ENCODE results near the gene B4GALNT1. TPM values are rescaled to one million over a fixed set of nuclear protein-coding genes. Genes with fewer than 3 reads are reported as not detected.
"Not testable (repeated sequence)": the region's sequence is repeated elsewhere in the genome, so short reads cannot be mapped to it uniquely, and the experiment has no call there.

B4GALNT1 gene
- polyA plus RNA-seq, 2 donors: 0.10 to 0.18 TPM

GRCh38 chr12:57661376-57661775 lies 28.4 kb upstream of the B4GALNT1 start:
- Histone ChIP-seq H3K27ac (ENCODE audit: low read depth in 2 of 2, low read length in 1 of 2) (no peak overlapping the region), H3K9me3 (ENCODE audit: control insufficient read depth in 2 of 2, insufficient read depth in 1 of 2, low read depth in 1 of 2, low read length in 1 of 2) (no peaks in the 10 kb centered on the region), H3K36me3 (ENCODE audit: control insufficient read depth in 2 of 2, insufficient read depth in 2 of 2, low read length in 1 of 2) (no peaks in the 10 kb centered on the region), H3K27me3 (ENCODE audit: control insufficient read depth in 1 of 2, insufficient read depth in 2 of 2, low read length in 2 of 2) (no peaks in the 10 kb centered on the region), H3K4me3 (ENCODE audit: low read depth in 1 of 2, low read length in 2 of 2) (no peak overlapping the region), H3K4me1 (ENCODE audit: control insufficient read depth in 2 of 2, insufficient read depth in 2 of 2, low read length in 1 of 2) (no peaks in the 10 kb centered on the region)
- WGBS, 2 donors: 86 to 88% methylated on average over 4 of the region's 4 CpGs

GRCh38 chr12:57658890-57659289 lies 25.9 kb upstream of the B4GALNT1 start:
- Histone ChIP-seq H3K9me3 (ENCODE audit: control insufficient read depth in 2 of 2, insufficient read depth in 1 of 2, low read depth in 1 of 2, low read length in 1 of 2) (no peaks in the 10 kb centered on the region), H3K36me3 (ENCODE audit: control insufficient read depth in 2 of 2, insufficient read depth in 2 of 2, low read length in 1 of 2) (no peaks in the 10 kb centered on the region), H3K4me3 (ENCODE audit: low read depth in 1 of 2, low read length in 2 of 2) (no peak overlapping the region), H3K27me3 (ENCODE audit: control insufficient read depth in 1 of 2, insufficient read depth in 2 of 2, low read length in 2 of 2) (no peaks in the 10 kb centered on the region), H3K4me1 (ENCODE audit: control insufficient read depth in 2 of 2, insufficient read depth in 2 of 2, low read length in 1 of 2) (no peaks in the 10 kb centered on the region), H3K27ac (ENCODE audit: low read depth in 2 of 2, low read length in 1 of 2) (no peak overlapping the region)
- 60 to 64% methylated on average over 3 of the region's 3 CpGs for WGBS, 2 donors

- no peak overlapping the region for H3K4me3 ChIP-seq (ENCODE audit: low read depth in 1 of 2, low read length in 2 of 2)
- no peaks in the 10 kb centered on the region for H3K4me1 ChIP-seq (ENCODE audit: control insufficient read depth in 2 of 2, insufficient read depth in 2 of 2, low read length in 1 of 2)
- H3K27me3 ChIP-seq (ENCODE audit: control insufficient read depth in 1 of 2, insufficient read depth in 2 of 2, low read length in 2 of 2): no peaks in the 10 kb centered on the region
- 46 to 48% methylated on average over 3 of the region's 3 CpGs for WGBS, 2 donors
- H3K36me3 ChIP-seq (ENCODE audit: control insufficient read depth in 2 of 2, insufficient read depth in 2 of 2, low read length in 1 of 2): no peaks in the 10 kb centered on the region
- no peak overlapping the region for H3K27ac ChIP-seq (ENCODE audit: low read depth in 2 of 2, low read length in 1 of 2)
- H3K9me3 ChIP-seq (ENCODE audit: control insufficient read depth in 2 of 2, insufficient read depth in 1 of 2, low read depth in 1 of 2, low read length in 1 of 2): no peaks in the 10 kb centered on the region
Observed at GRCh38 chr12:57657744-57658143, 24.7 kb upstream of the B4GALNT1 start.

- H3K27ac ChIP-seq (ENCODE audit: low read depth in 2 of 2, low read length in 1 of 2); H3K9me3 ChIP-seq (ENCODE audit: control insufficient read depth in 2 of 2, insufficient read depth in 1 of 2, low read depth in 1 of 2, low read length in 1 of 2); H3K36me3 ChIP-seq (ENCODE audit: control insufficient read depth in 2 of 2, insufficient read depth in 2 of 2, low read length in 1 of 2); H3K4me3 ChIP-seq (ENCODE audit: low read depth in 1 of 2, low read length in 2 of 2); H3K27me3 ChIP-seq (ENCODE audit: control insufficient read depth in 1 of 2, insufficient read depth in 2 of 2, low read length in 2 of 2); H3K4me1 ChIP-seq (ENCODE audit: control insufficient read depth in 2 of 2, insufficient read depth in 2 of 2, low read length in 1 of 2): not testable (repeated sequence)
- WGBS, 2 donors: 84 to 85% methylated on average over 4 of the region's 4 CpGs
Observed at GRCh38 chr12:57656408-57656807, 23.4 kb upstream of the B4GALNT1 start.

- H3K36me3 ChIP-seq (ENCODE audit: control insufficient read depth in 2 of 2, insufficient read depth in 2 of 2, low read length in 1 of 2): no peaks in the 10 kb centered on the region
- 82 to 84% methylated on average over 23 of the region's 23 CpGs for WGBS, 2 donors
Observed at GRCh38 chr12:57655541-57656240, 22.7 kb upstream of the B4GALNT1 start.

GRCh38 chr12:57654042-57654441 lies 21.0 kb upstream of the B4GALNT1 start:
- Histone ChIP-seq H3K4me1 (ENCODE audit: control insufficient read depth in 2 of 2, insufficient read depth in 2 of 2, low read length in 1 of 2) (no peaks in the 10 kb centered on the region), H3K36me3 (ENCODE audit: control insufficient read depth in 2 of 2, insufficient read depth in 2 of 2, low read length in 1 of 2) (no peaks in the 10 kb centered on the region), H3K27me3 (ENCODE audit: control insufficient read depth in 1 of 2, insufficient read depth in 2 of 2, low read length in 2 of 2) (no peaks in the 10 kb centered on the region), H3K27ac (ENCODE audit: low read depth in 2 of 2, low read length in 1 of 2) (no peak overlapping the region), H3K4me3 (ENCODE audit: low read depth in 1 of 2, low read length in 2 of 2) (no peak overlapping the region), H3K9me3 (ENCODE audit: control insufficient read depth in 2 of 2, insufficient read depth in 1 of 2, low read depth in 1 of 2, low read length in 1 of 2) (no peaks in the 10 kb centered on the region)
- 62 to 67% methylated on average over 3 of the region's 3 CpGs for WGBS, 2 donors

More at GRCh38 chr12:57655541-57656240, 22.7 kb upstream of the B4GALNT1 start:
- H3K27ac ChIP-seq (ENCODE audit: low read depth in 2 of 2, low read length in 1 of 2): no peak overlapping the region
- H3K9me3 ChIP-seq (ENCODE audit: control insufficient read depth in 2 of 2, insufficient read depth in 1 of 2, low read depth in 1 of 2, low read length in 1 of 2): no peaks in the 10 kb centered on the region
- no peaks in the 10 kb centered on the region for H3K4me1 ChIP-seq (ENCODE audit: control insufficient read depth in 2 of 2, insufficient read depth in 2 of 2, low read length in 1 of 2)
- no peak overlapping the region for H3K4me3 ChIP-seq (ENCODE audit: low read depth in 1 of 2, low read length in 2 of 2)
- no peaks in the 10 kb centered on the region for H3K27me3 ChIP-seq (ENCODE audit: control insufficient read depth in 1 of 2, insufficient read depth in 2 of 2, low read length in 2 of 2)

GRCh38 chr12:57646659-57647049 lies 13.7 kb upstream of the B4GALNT1 start:
- not testable (repeated sequence) for H3K27me3 ChIP-seq (ENCODE audit: control insufficient read depth in 1 of 2, insufficient read depth in 2 of 2, low read length in 2 of 2); H3K9me3 ChIP-seq (ENCODE audit: control insufficient read depth in 2 of 2, insufficient read depth in 1 of 2, low read depth in 1 of 2, low read length in 1 of 2); H3K4me3 ChIP-seq (ENCODE audit: low read depth in 1 of 2, low read length in 2 of 2); H3K27ac ChIP-seq (ENCODE audit: low read depth in 2 of 2, low read length in 1 of 2); H3K36me3 ChIP-seq (ENCODE audit: control insufficient read depth in 2 of 2, insufficient read depth in 2 of 2, low read length in 1 of 2); H3K4me1 ChIP-seq (ENCODE audit: control insufficient read depth in 2 of 2, insufficient read depth in 2 of 2, low read length in 1 of 2)
- 92 to 100% methylated on average over 1 to 10 of the region's 15 CpGs for WGBS, 2 donors

- 73 to 78% methylated on average over 11 to 13 of the region's 13 CpGs for WGBS, 2 donors
- H3K27me3 ChIP-seq (ENCODE audit: control insufficient read depth in 1 of 2, insufficient read depth in 2 of 2, low read length in 2 of 2); H3K27ac ChIP-seq (ENCODE audit: low read depth in 2 of 2, low read length in 1 of 2); H3K9me3 ChIP-seq (ENCODE audit: control insufficient read depth in 2 of 2, insufficient read depth in 1 of 2, low read depth in 1 of 2, low read length in 1 of 2); H3K36me3 ChIP-seq (ENCODE audit: control insufficient read depth in 2 of 2, insufficient read depth in 2 of 2, low read length in 1 of 2); H3K4me3 ChIP-seq (ENCODE audit: low read depth in 1 of 2, low read length in 2 of 2); H3K4me1 ChIP-seq (ENCODE audit: control insufficient read depth in 2 of 2, insufficient read depth in 2 of 2, low read length in 1 of 2): not testable (repeated sequence)
Observed at GRCh38 chr12:57645990-57646658, 13.1 kb upstream of the B4GALNT1 start.

GRCh38 chr12:57641699-57642442 lies 8.9 kb upstream of the B4GALNT1 start:
- 47% methylated on average over 5 of the region's 5 CpGs for WGBS, 2 donors
- peaks cover 0 to 2% of the 10 kb centered on the region in 2 donors for H3K9me3 ChIP-seq (ENCODE audit: control insufficient read depth in 2 of 2, insufficient read depth in 1 of 2, low read depth in 1 of 2, low read length in 1 of 2)
- H3K27me3 ChIP-seq (ENCODE audit: control insufficient read depth in 1 of 2, insufficient read depth in 2 of 2, low read length in 2 of 2): no peaks in the 10 kb centered on the region

More at GRCh38 chr12:57641699-57642442, 8.9 kb upstream of the B4GALNT1 start:
- Histone ChIP-seq H3K27ac (ENCODE audit: low read depth in 2 of 2, low read length in 1 of 2) (no peak overlapping the region), H3K4me1 (ENCODE audit: control insufficient read depth in 2 of 2, insufficient read depth in 2 of 2, low read length in 1 of 2) (no peaks in the 10 kb centered on the region), H3K4me3 (ENCODE audit: low read depth in 1 of 2, low read length in 2 of 2) (no peak overlapping the region), H3K36me3 (ENCODE audit: control insufficient read depth in 2 of 2, insufficient read depth in 2 of 2, low read length in 1 of 2) (no peaks in the 10 kb centered on the region)
